ENCODE data around the gene CES3.

CES3 gene, protein sequence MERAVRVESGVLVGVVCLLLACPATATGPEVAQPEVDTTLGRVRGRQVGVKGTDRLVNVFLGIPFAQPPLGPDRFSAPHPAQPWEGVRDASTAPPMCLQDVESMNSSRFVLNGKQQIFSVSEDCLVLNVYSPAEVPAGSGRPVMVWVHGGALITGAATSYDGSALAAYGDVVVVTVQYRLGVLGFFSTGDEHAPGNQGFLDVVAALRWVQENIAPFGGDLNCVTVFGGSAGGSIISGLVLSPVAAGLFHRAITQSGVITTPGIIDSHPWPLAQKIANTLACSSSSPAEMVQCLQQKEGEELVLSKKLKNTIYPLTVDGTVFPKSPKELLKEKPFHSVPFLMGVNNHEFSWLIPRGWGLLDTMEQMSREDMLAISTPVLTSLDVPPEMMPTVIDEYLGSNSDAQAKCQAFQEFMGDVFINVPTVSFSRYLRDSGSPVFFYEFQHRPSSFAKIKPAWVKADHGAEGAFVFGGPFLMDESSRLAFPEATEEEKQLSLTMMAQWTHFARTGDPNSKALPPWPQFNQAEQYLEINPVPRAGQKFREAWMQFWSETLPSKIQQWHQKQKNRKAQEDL

DNA sequence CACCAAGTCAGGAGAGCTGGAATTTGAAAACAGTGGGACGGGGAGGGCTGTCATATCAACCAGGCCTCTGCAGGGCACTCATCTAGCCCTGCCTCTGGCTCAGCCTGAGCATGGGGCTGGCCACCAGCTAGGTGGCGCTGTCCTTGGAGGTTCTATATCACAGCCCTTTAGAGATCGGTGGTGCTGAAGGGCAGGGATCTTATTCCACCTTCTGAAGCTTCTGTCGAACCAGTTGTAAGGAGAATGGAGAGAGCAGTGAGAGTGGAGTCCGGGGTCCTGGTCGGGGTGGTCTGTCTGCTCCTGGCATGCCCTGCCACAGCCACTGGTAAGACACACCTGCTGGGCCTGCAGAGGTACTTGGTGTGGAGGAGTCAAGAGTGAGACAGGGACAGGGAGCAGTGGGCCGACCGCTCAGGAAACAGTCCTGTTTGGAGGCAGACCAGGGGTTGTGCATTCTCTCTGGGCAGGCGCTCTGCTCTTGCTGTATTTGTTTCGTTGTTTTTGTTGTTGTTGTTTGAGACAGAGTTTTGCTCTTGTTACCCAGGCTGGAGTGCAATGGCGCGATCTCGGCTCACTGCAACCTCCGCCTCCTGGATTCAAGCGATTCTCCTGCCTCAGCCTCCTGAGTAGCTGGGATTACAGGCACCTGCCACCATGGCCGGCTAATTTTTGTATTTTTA lies at the start of gene CES3:
Gene CES3 (plus strand): TSS at position 202 of the 680 bp plus-strand sequence. CDS start 42 bp downstream, at position 244.
- DNase-seq (ENCODE audit: low read depth in 2 of 3, low spot score in 2 of 3), result peak in 2 of 3 experiments; percentile 25 to 35

DNA sequence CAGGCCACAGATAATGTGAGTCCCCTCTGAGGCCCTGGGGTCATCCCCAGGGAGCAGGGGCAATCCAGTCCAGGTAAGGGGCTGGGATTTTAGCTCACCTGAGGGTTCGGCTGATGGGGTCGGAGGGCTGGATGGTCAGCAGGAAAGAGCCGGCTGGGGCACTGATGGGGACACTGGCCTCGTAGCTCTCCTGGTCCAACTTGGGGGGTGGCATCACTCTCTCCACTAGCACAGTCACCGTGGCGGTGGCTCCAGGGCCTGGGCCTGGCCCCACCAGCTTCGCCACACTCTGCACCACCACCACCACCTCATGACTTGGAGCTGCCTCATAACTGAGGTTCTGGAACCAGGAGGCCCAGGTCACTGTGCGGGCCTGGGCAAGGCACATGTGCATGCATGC lies 49.3 kb upstream of the CES3 start:
- no peak for DNase-seq (ENCODE audit: low read depth in 2 of 3, low spot score in 2 of 3)

DNA sequence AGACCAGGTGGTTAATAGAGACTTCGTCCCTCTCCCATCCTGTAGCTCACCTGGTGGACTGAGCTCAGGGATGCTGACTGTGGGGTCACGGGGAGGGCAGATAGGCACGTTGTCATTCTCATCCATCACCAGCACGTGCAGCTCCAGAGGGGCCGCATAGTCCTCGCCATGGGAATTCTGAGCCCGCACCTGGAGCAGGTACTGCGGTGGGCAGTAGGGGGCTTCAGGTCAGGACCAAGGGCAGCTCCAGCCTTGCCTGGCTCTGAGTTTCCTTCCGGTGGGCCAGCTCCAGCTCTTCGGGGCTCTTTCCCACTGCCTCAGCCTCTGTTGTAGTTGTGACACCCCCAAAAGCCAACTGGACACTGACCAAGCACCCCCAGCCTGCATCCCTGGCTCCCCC lies 48.0 kb upstream of the CES3 start:
- no peak for DNase-seq (ENCODE audit: low read depth in 2 of 3, low spot score in 2 of 3)

DNA sequence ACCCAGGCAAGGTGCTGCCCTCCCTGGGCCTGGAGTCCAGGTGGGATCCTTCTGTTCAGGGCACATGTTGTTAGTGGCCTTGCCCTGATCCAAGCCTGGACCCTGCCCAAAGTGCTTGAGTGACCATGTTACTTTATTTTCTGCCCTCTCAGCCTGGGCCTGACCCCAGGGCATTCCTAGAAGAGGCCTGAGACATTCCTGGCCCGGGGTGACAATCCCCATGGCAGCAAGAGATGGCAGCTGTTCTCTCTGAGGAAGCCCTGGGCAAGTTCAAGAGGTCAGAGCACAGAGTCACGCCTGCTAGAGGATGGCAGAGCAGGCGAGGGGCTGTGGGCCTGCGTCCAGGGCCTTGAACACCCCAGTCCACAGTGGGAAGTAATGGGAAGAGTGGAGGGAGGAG lies 47.4 kb upstream of the CES3 start:
- no peak for DNase-seq (ENCODE audit: low read depth in 2 of 3, low spot score in 2 of 3)

DNA sequence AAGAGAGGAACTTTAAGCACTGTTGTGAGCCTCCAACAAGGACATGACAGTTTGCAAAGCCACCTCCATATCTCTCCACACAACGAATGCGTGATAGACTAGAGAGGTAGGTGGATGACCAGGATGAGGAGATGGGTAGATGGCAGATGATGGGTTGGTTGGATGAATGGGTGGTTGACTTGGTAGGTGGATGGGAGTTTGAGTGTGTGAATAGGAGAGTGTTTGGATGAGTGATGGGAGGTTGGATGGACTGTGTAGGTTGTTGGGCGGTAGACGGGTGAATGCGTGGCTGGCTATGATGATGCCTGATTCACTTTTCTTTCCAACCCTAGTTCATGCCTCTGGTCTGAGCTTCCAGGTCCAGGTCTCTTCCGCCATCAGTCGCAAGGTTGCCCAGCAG lies 46.5 kb upstream of the CES3 start:
- no peak for DNase-seq (ENCODE audit: low read depth in 2 of 3, low spot score in 2 of 3)

DNA sequence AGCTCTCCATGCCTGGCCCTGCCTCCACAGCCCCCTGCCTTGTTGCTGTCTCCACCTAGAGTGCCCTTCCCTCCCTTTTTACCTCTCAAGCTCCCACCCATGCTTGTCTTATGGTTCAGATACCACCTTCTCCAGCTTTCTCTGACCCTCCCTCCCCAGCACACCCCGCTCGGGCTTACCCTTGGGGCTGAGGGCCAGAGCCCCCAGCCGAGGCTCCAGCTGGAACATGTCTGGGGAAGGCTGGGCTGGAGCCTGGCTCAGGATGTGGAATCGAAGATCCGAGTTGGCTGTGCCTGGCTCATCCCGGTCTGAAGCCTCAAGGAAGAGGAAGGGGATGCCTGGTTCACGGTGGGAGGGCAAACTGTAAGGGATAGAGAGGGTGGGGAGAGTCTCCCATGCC lies 46.0 kb upstream of the CES3 start:
- no peak for DNase-seq (ENCODE audit: low read depth in 2 of 3, low spot score in 2 of 3)

DNA sequence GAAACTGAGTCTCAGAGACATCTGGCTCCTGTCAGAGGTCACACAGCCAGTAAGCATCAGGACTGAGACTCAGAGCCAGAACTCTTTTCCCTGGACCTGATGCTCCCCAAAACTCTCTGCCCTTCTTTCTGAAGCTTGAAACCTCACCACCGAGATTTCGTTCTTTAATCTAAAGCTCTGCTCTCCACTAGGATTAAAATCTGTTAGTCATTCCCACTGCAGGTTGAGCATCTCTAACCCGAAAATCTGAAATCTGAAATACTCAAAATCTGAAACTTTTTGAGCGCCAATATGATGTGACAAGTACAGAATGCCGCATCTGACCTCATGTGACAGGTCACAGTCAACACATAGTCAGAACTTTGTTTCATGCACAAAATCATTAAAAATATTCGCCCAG lies 44.5 kb upstream of the CES3 start:
- no peak for DNase-seq (ENCODE audit: low read depth in 2 of 3, low spot score in 2 of 3)

DNA sequence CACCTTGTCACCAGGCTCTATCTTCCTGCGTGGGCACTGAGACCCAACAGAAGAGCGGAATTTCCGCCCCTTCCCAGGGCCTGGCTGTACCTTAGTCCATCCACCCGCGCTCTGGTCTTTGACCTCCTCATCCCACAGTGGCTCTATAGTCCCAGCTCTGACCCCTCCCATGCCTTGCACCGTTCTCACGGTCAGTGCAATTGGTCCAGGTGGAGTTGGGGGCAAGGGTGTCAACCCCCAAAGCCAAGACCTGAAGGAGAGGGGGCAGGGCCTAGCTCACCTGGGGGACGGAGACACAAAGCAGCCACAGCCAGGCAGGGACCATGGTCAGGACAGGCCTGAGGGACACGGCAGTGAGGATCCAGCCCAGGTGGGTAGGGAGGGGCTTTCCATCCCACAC lies 43.3 kb upstream of the CES3 start:
- DNase-seq (ENCODE audit: low read depth in 2 of 3, low spot score in 2 of 3), result no peak

DNA sequence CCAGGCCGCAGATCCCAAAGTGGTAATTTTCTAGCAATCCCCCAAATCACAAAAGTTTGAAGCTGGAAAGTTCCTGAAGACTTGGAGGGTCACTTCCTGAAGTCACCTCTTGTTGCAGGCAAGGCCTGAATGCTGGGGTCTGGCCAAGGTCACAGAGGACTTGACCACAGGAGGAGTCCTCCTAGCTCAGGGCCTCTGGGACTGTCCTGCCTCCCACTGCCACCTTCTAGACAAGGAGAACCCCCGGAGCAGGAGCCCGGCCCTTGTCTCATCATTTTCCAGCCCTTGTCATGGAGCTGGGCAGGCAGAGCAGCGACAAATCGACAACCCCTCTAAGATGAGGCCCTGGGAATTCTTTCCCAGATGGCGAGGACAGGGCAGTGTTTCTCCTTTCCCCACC lies 42.7 kb upstream of the CES3 start:
- no peak for DNase-seq (ENCODE audit: low read depth in 2 of 3, low spot score in 2 of 3)

DNA sequence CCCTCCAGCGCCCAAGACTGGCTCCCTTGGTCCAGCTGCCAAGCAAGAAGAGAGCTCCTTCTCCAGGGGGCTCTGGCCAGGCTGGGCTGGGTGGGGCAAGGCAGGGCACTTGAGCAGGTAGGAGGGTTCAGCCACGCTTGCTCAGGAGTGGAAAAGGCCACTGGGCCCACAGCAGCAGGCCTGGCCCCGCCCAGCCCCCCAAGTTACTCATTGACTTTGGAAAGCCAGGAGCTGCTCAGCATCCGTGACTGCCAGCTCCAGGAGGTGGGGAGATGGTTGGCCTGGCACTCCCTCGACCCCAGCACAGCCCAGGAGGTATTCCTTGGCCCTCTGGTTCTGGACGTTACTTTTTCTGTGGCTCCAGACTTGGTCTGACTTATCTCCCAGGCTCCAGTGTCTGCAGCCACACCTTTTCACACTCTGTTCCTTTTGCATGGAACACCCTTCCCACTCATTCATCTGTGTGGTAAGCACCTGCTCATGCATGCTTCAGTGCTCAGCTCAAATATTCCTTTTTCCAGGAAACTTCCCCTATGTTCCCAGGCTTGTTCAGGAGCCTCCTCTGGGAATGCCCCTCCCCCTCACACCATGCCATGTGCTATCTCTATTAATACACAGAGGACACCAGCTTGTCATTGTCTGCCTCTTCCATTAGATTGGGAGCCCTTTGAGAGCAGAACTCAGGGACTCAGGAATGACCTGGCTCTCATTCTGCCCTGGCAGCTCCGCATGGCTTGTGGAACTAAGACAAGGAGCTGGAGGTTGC lies 42.1 kb upstream of the CES3 start, which contains the start of gene CDH16:
Gene CDH16 (minus strand): TSS at position 83 of the 766 bp plus-strand sequence. CDS start 820 bp downstream, outside the sequence.
- DNase-seq (ENCODE audit: low read depth in 2 of 3, low spot score in 2 of 3), result no peak

DNA sequence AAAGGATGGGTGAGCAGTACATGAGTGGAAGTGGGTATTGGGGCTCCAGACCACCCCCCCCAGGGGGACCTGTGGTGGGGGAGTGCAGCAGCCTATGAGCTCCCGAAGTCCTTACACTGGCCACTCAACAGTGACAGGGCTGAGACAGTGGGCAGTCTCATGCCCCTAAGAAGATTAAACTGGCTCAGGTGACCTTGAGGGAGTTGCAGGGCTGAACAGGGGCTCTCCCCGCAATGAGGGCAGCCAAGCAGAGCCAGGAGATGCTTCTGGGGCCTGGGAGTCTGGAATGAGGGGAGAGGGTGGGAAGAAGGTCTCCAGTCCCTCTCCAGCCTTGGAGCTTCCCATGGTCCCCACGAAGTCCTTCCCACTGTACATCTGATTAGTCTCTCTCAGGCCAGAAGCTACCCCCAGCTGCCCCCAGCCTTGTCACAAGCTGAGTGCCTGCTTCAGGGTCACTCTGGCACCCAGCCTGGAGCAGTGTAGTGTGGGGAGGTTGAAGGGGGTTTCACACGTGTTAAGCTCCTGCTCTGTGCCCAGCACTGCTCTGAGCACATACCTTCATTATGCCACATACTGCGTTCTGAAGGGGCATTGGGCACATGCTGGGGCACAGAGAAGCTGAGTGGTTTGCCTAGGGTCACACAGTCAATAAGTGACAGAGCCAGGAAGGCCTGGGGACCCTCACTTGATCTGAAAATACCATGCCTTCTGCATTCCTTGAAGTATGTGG lies 41.3 kb upstream of the CES3 start:
- no peak for DNase-seq (ENCODE audit: low read depth in 2 of 3, low spot score in 2 of 3)

DNA sequence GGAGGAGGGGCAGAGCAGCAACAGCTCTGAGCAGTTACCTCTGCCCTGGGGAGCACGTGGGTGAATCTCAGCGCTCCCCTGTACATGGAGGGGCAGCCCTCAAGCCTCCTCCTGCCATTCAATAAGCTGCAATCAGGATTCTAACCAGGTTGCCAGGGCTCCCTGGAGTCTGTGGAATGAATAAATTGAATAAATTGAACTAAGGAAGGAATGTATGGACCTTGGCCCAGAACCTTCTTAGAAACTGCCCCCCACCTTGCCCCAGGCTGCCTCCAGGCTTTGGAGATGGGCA lies 40.8 kb upstream of the CES3 start:
- DNase-seq (ENCODE audit: low read depth in 2 of 3, low spot score in 2 of 3), result no peak

DNA sequence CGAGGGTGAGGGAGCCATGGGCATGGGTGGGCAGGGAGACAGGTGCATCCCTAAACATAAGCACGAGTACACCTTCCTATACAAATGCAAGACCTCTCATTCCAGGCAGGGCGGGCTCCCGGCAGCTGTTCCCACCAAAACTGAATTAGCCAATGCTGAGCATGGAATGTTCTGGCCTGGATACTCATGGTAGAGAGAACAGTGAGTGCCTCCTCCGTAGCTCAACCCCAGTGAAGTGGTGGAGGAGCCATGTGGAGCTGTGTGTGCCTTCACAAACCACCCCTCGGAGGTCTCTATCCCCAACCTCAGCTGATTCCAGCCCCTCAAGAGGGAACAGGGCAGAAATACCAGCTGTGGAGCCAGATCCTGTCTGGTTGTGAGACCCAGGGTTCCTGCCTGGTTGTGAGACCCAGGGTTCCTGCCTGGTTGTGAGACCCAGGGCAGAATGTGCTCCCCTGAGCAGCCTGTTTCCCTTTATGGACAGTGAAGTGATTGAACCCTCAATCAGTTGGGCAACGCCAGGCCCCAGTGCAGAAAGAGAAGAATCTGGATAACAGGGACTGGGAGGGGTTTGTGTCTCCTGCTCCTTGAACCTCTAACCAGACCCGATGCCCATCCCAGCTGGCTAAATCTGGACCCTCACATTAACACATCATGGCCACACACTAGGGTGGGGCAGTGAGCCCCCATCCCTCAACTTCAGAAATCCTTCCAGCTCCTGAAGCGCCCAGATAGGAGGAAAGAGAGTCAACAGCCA lies 40.0 kb upstream of the CES3 start:
- DNase-seq (ENCODE audit: low read depth in 2 of 3, low spot score in 2 of 3), result no peak

DNA sequence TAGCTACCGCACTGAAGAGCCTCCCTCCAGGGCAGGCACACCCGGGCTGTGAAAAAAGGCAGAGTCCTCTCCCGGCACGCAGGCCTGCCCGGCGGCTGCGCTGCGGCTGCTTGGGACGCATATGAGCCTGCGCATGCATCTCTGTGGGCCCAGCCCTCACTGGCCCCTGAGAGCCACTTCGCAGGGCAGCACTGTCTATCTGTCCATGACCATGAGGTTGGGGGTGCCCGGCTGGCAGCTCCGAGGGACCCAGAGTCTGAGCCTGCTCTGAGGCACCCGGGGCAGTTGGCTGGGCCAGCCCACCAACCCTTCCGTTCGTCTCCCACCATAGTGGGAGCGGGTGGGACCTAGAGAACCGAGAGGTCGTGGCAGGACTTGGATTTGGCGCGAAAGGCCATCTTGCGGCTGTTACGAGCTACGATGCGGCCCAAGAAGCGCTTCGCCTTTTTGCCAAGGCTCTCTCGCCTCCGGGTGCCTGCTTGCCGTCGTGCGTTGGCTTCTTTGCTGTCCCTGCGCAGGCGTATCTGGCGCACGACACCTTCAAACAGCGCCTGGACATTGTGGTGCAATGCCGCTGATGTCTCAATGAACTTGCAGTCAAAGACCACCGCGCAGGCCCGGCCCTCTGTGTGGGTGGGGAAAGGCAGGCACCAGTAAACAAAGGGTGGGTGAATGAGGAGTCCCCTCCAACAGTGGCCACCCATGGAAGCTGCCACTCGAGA lies 39.2 kb upstream of the CES3 start:
- DNase-seq (ENCODE audit: low read depth in 2 of 3, low spot score in 2 of 3), result no peak

DNA sequence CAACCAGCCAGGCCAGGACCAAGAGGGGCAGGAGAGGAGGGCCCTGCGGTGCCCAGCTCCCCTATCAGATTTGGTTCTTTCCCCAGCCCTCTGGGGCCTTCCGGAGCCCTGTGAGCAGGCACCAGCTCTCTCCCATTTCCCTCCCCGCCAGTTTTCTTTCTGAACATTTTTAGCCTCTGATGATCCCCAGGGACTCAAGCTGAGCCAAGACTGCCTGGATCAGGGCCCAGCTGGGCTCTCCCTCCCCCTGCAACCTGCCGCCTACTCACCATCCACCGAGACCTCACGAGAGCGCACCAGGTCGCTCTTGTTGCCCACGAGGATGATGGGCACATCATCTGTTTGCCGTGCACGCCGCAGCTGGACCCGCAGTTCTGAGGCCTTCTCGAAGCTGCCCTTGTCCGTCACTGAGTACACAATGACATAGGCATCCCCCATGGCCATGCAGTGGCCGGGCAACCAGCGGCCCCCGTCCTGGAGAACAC lies 37.8 kb upstream of the CES3 start:
- no peak for DNase-seq (ENCODE audit: low read depth in 2 of 3, low spot score in 2 of 3)

DNA sequence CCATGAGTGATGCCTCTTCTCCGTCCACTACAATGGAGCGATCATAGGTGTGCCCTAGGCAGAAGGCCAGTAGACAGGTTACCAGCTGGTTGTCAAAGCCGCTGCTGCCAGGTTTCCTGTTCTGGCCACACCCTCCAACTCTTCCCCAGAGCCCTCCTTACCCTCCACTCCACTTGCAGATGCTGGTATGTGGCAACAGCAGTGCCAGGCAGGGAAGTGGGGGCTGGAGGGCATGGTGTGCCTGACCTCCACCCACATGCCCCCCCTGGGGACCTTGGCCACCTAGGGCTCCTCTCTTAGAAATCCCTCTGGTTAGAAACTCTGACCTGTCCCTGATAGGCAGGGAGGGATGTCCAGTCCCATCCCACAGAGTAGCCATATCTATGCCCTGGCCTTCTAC lies 37.2 kb upstream of the CES3 start:
- DNase-seq (ENCODE audit: low read depth in 2 of 3, low spot score in 2 of 3), result no peak

DNA sequence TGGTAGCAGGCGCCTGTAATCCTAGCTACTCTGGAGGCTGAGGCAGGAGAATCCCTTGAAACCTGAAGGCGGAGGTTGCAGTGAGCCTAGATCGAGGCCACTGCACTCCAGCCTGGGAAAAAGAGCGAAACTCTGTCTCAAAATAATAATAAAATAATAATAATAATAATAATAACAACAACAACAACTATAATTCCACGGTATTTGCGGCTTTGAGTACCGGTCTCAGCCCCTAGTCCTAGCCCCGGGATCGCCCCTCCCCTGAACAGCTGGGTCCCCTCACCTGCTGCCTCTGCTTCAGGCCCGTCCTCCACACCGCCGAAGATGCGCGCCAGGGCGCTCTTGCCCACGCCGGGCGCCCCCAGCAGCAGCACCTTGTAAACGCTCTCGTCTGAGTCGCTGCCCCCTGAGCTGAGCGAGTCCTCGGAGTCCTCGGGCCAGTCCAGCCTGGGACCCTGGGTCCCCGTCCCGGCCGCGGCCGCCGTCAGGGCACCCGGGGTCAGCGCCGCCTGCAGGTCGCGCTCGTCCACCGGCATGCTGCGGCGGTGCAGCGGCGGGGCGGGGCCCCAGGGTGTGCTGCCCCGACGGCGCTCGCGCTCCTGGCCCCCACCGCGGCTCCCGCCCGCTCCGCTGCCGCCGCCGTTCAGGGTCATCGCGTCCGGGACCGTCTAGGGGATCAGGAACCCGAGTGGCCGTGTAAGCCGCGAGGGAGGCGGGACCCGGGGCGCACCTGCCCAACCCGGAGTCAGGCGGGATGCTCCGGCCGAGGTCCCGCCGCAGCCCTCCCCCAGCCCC lies 36.3 kb upstream of the CES3 start:
- no peak for DNase-seq (ENCODE audit: low read depth in 2 of 3, low spot score in 2 of 3)

DNA sequence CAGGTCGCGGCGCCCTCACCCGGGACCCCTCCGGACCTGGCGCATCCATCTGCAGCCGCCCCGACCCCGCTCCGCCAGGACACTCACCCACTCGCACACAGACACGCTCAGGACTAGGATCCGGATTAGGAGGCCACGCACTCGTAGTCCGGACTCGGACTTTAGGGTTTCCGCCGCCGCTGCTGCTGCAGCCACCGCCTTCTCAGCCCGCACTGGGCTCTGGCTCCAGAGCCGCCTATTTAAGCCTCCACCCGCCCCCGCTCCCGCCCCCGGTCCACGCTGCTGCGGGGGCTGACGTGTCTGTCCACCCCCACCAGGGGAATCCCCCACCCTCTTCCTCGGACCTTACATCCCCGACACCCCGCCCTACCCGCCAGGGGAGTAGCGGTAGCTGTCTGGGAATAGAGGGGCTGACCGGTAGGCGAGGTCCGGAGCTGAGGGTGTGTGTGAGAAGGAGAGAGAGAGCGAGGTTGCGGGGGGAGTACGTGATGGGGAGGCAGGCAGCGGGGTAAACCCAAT lies 35.7 kb upstream of the CES3 start, which contains the start of gene RRAD:
Gene RRAD (minus strand): TSS at position 214 of the 519 bp plus-strand sequence. CDS start 356 bp downstream, outside the sequence.
- no peak for DNase-seq (ENCODE audit: low read depth in 2 of 3, low spot score in 2 of 3)

Measured in activated CD8-positive, alpha-beta memory T cell treated with anti-CD3 and anti-CD28 coated beads for 48 hours (primary cell).